HG03565 (cell line): Measurements from ENCODE around the gene SLC22A16.
"Not testable (repeated sequence)": the region's sequence is repeated elsewhere in the genome, so short reads cannot be mapped to it uniquely, and the experiment has no call there.

ENCODE experiments used
- ATAC-seq: cut with Tn5 transposase; IDR thresholded peaks from one replicate; pipeline ENCODE4 v1.9.1; 2021; ENCODE audit warnings: mild to moderate bottlenecking, moderate library complexity; ENCODE audit not compliant: unreplicated experiment

The SLC22A16 gene

GRCh38 chr6:110476046-110476849 lies at the start of gene SLC22A16:
Gene SLC22A16, minus strand, starts transcription at chr6:110476613. Its CDS starts 39 bp downstream, at chr6:110476574.
- ATAC-seq, result no peak

- no peak for ATAC-seq
These were observed 48.6 kb upstream of the SLC22A16 start for GRCh38 chr6:110525001-110525400.

GRCh38 chr6:110524305-110524704 lies 47.9 kb upstream of the SLC22A16 start:
- ATAC-seq, result no peak

GRCh38 chr6:110523451-110524021 lies 47.1 kb upstream of the SLC22A16 start:
- ATAC-seq, result no peak

GRCh38 chr6:110522427-110522826 lies 46.0 kb upstream of the SLC22A16 start:
- ATAC-seq, result no peak

- ATAC-seq, result no peak
These were observed 44.7 kb upstream of the SLC22A16 start for GRCh38 chr6:110520992-110521543.

GRCh38 chr6:110520209-110520965 lies 44.0 kb upstream of the SLC22A16 start:
- no peak for ATAC-seq

- ATAC-seq, result no peak
These were observed 41.3 kb upstream of the SLC22A16 start for GRCh38 chr6:110517601-110518281.

GRCh38 chr6:110517034-110517433 lies 40.6 kb upstream of the SLC22A16 start:
- no peak for ATAC-seq

GRCh38 chr6:110514818-110515217 lies 38.4 kb upstream of the SLC22A16 start:
- ATAC-seq, result no peak

GRCh38 chr6:110512991-110513390 lies 36.6 kb upstream of the SLC22A16 start:
- no peak for ATAC-seq

GRCh38 chr6:110512549-110512948 lies 36.1 kb upstream of the SLC22A16 start:
- not testable (repeated sequence) for ATAC-seq

- ATAC-seq, result no peak
These were observed 35.0 kb upstream of the SLC22A16 start for GRCh38 chr6:110511401-110511800.

GRCh38 chr6:110509617-110510241 lies 33.3 kb upstream of the SLC22A16 start:
- no peak for ATAC-seq

GRCh38 chr6:110504891-110505290 lies 28.5 kb upstream of the SLC22A16 start:
- ATAC-seq, result not testable (repeated sequence)

- ATAC-seq, result no peak
These were observed 19.5 kb upstream of the SLC22A16 start for GRCh38 chr6:110495949-110496348.

- no peak for ATAC-seq
These were observed 16.9 kb upstream of the SLC22A16 start for GRCh38 chr6:110493253-110493800.

GRCh38 chr6:110492584-110492983 lies 16.2 kb upstream of the SLC22A16 start:
- no peak for ATAC-seq

- ATAC-seq, result no peak
These were observed 15.4 kb upstream of the SLC22A16 start for GRCh38 chr6:110491644-110492317.

GRCh38 chr6:110491299-110491643 lies 14.9 kb upstream of the SLC22A16 start:
- no peak for ATAC-seq
